CD14-positive monocyte (primary cell): ENCODE results near the gene PABPC4L. TPM values are rescaled to one million over a fixed set of nuclear protein-coding genes. Genes with fewer than 3 reads are reported as not detected.

Experiments
- DNase-seq, 3 donors: peaks; one replicate each; pipeline ENCODE4 v3.0.0-alpha.2; 2011 to 2022
- H2AFZ ChIP-seq: 2 replicates; pipeline ENCODE4 v1.6.0; 2012; ENCODE audit warnings: mild to moderate bottlenecking, low read depth, low read length, inconsistent platforms; ENCODE audit not compliant: insufficient read depth, poor library complexity, severe bottlenecking
- H3K27ac ChIP-seq, 2 donors: 1 replicate in 1 of 2; 2 replicates in 1 of 2; pipeline ENCODE4 v1.5.1; 2012 to 2013; ENCODE audit warnings: low read length in 2 of 2, control low read depth in 1 of 2, inconsistent platforms in 1 of 2, low read depth in 1 of 2, mild to moderate bottlenecking in 1 of 2
- H3K27me3 ChIP-seq, 2 donors: one replicate each; pipeline versions ENCODE4 v1.6.0 to v1.6.1; 2011 to 2013; ENCODE audit warnings: low read length in 2 of 2; ENCODE audit not compliant: control insufficient read depth in 2 of 2, insufficient read depth in 2 of 2
- H3K36me3 ChIP-seq, 2 donors: replicated peaks in 1 of 2; 1 replicate in 1 of 2; 2 replicates in 1 of 2; pipeline versions ENCODE4 v1.5.1 to v1.6.1; 2012 to 2013; ENCODE audit warnings: low read length in 2 of 2, control low read depth in 1 of 2, inconsistent platforms in 1 of 2, mild to moderate bottlenecking in 1 of 2; ENCODE audit not compliant: insufficient read depth in 2 of 2, control insufficient read depth in 1 of 2
- H3K4me1 ChIP-seq, 2 donors: 1 replicate in 1 of 2; 2 replicates in 1 of 2; pipeline versions ENCODE4 v1.5.1 to v1.6.1; 2012 to 2013; ENCODE audit warnings: low read length in 2 of 2, control low read depth in 1 of 2, inconsistent platforms in 1 of 2, mild to moderate bottlenecking in 1 of 2, moderate library complexity in 1 of 2; ENCODE audit not compliant: insufficient read depth in 2 of 2, control insufficient read depth in 1 of 2
- H3K4me2 ChIP-seq: replicated peaks from 2 replicates; pipeline ENCODE3; 2012; ENCODE audit warnings: low read length, moderate library complexity, mild to moderate bottlenecking; ENCODE audit not compliant: poor library complexity, severe bottlenecking; ENCODE audit errors: extremely low read depth
- H3K4me3 ChIP-seq, 3 experiments: fragments of 200-600 bp in 1 of 3; sonication (generic) in 1 of 3; replicated peaks in 1 of 3; 1 replicate in 2 of 3; 2 replicates in 1 of 3; pipeline ENCODE4 v1.5.1; 2011 to 2013; ENCODE audit warnings: low read length in 3 of 3, mild to moderate bottlenecking in 3 of 3, control low read depth in 2 of 3, low read depth in 2 of 3, inconsistent platforms in 1 of 3, moderate library complexity in 1 of 3
- H3K79me2 ChIP-seq: 2 replicates; pipeline ENCODE4 v1.6.0; 2012; ENCODE audit warnings: mild to moderate bottlenecking, control low read depth, inconsistent platforms, low read length, moderate library complexity; ENCODE audit not compliant: insufficient read depth
- H3K9ac ChIP-seq: 2 replicates; pipeline ENCODE4 v1.6.0; 2017; ENCODE audit warnings: low read length, mild to moderate bottlenecking; ENCODE audit not compliant: insufficient read depth, poor library complexity, severe bottlenecking
- H3K9me3 ChIP-seq, 2 donors: replicated peaks in 1 of 2; 1 replicate in 1 of 2; 2 replicates in 1 of 2; pipeline versions ENCODE4 v1.5.1 to v1.6.1; 2012 to 2013; ENCODE audit warnings: low read length in 2 of 2, control low read depth in 1 of 2; ENCODE audit not compliant: control insufficient read depth in 1 of 2, insufficient read depth in 1 of 2
- H4K20me1 ChIP-seq: 2 replicates; pipeline ENCODE4 v1.6.0; 2012; ENCODE audit warnings: mild to moderate bottlenecking, low read length, control low read depth, moderate library complexity; ENCODE audit not compliant: insufficient read depth
- H3K27ac Mint-ChIP-seq, 7 donors: one replicate each; pipeline ENCODE4 v1.8.0; 2020; ENCODE audit warnings: mild to moderate bottlenecking in 7 of 7, mixed read lengths in 7 of 7, moderate library complexity in 6 of 7, inconsistent platforms in 2 of 7
- H3K27me3 Mint-ChIP-seq, 3 donors: one replicate each; pipeline ENCODE4 v1.8.0; 2021 to 2022; ENCODE audit warnings: low read depth in 3 of 3, mild to moderate bottlenecking in 3 of 3, mixed read lengths in 3 of 3, moderate library complexity in 3 of 3, inconsistent platforms in 1 of 3
- H3K36me3 Mint-ChIP-seq, 2 donors: one replicate each; pipeline ENCODE4 v1.8.0; 2020; ENCODE audit warnings: mixed read lengths in 2 of 2, inconsistent platforms in 1 of 2, mild to moderate bottlenecking in 1 of 2
- H3K4me1 Mint-ChIP-seq: one replicate; pipeline ENCODE4 v1.8.0; 2020; ENCODE audit warnings: mild to moderate bottlenecking, mixed read lengths
- H3K4me3 Mint-ChIP-seq, 2 donors: one replicate each; pipeline ENCODE4 v1.8.0; 2020; ENCODE audit warnings: mild to moderate bottlenecking in 2 of 2, mixed read lengths in 2 of 2, moderate library complexity in 1 of 2
- H3K9me3 Mint-ChIP-seq, 7 donors: one replicate each; pipeline ENCODE4 v1.8.0; 2020 to 2022; ENCODE audit warnings: mixed read lengths in 7 of 7, mild to moderate bottlenecking in 6 of 7, moderate library complexity in 6 of 7, inconsistent platforms in 2 of 7
- CTCF ChIP-seq: fragments of 200-600 bp; IDR thresholded peaks from one replicate; pipeline ENCODE4 v1.8.0; 2022; ENCODE audit warnings: antibody characterized with exemption, mild to moderate bottlenecking
- WGBS: methylation state at CpG from one replicate; pipeline ENCODE4 v1.1.5; 2013; ENCODE audit warnings: missing lambda C conversion rate; ENCODE audit not compliant: insufficient coverage; 5-methylcytosine and 5-hydroxymethylcytosine counted together
- intact Hi-C, 2 donors: fragments of 100-400 bp; cut with micrococcal nuclease; formaldehyde crosslinking; loops; one replicate each; pipeline versions ENCODE4 v1.15.0 to v1.15.1; 2023
- polyA plus RNA-seq, 3 donors: library from polyadenylated mRNA; depleted of rRNA in 1 of 3; unstranded in 2 of 3; stranded (reverse) in 1 of 3; fragments of 300-500 nt in 2 of 3; fragments of >200 nt in 1 of 3; fragmentation: Illumina TruSeq in 2 of 3; gene quantifications; 1 replicate in 2 of 3; 2 replicates in 1 of 3; pipeline ENCODE4 v1.2.3, GENCODE V29; 2012 to 2021

PABPC4L gene
- polyA plus RNA-seq, 3 donors = not detected

GRCh38 chr4:134189949-134190348, 11.6 kb downstream of the PABPC4L start:
- Histone ChIP-seq H3K27me3 (no peaks in the 10 kb centered on the region), H3K4me3 (no peak overlapping the region), H3K79me2 (no peaks in the 10 kb centered on the region), H3K9me3 (no peaks in the 10 kb centered on the region), H3K27ac (no peak overlapping the region), H3K9ac (no peak overlapping the region), H2AFZ (no peak overlapping the region), H3K4me1 (no peaks in the 10 kb centered on the region), H4K20me1 (no peaks in the 10 kb centered on the region), H3K36me3 (no peaks in the 10 kb centered on the region), H3K4me2 (no peak overlapping the region)
- no peaks in the 10 kb centered on the region for H3K27me3 Mint-ChIP-seq
- intact Hi-C loops = no loop called here
- H3K27ac Mint-ChIP-seq = no peak overlapping the region
- DNase-seq = no peak
- no peak for TF ChIP-seq CTCF
- no CpG with 5 or more reads among the region's 1 CpG for WGBS
- no peaks in the 10 kb centered on the region for H3K36me3 Mint-ChIP-seq
- no peaks in the 10 kb centered on the region for H3K4me1 Mint-ChIP-seq
- no peak overlapping the region for H3K4me3 Mint-ChIP-seq
- peaks cover 0 to 8% (median 0%) of the 10 kb centered on the region in 7 donors for H3K9me3 Mint-ChIP-seq

GRCh38 chr4:134189480-134189879, 12.1 kb downstream of the PABPC4L start:
- H2AFZ ChIP-seq = no peak overlapping the region
- no peak overlapping the region for H3K4me2 ChIP-seq
- no peaks in the 10 kb centered on the region for H3K27me3 Mint-ChIP-seq
- peaks cover 0 to 8% (median 0%) of the 10 kb centered on the region in 7 donors for H3K9me3 Mint-ChIP-seq
- no peaks in the 10 kb centered on the region for H3K9me3 ChIP-seq
- no peaks in the 10 kb centered on the region for H4K20me1 ChIP-seq
- H3K4me3 ChIP-seq = no peak overlapping the region
- no peak overlapping the region for H3K27ac ChIP-seq
- DNase-seq = no peak
- no peaks in the 10 kb centered on the region for H3K36me3 ChIP-seq
- H3K4me1 Mint-ChIP-seq = no peaks in the 10 kb centered on the region
- intact Hi-C loops = no loop called here
- WGBS = no CpG with 5 or more reads among the region's 1 CpG
- no peaks in the 10 kb centered on the region for H3K36me3 Mint-ChIP-seq
- no peaks in the 10 kb centered on the region for H3K79me2 ChIP-seq
- H3K9ac ChIP-seq = no peak overlapping the region
- no peaks in the 10 kb centered on the region for H3K27me3 ChIP-seq
- no peaks in the 10 kb centered on the region for H3K4me1 ChIP-seq
- H3K4me3 Mint-ChIP-seq = no peak overlapping the region
- H3K27ac Mint-ChIP-seq = no peak overlapping the region
- no peak for TF ChIP-seq CTCF
